WTC11 (cell line): ENCODE measurements around the gene FAM25A. TPM values are rescaled to one million over a fixed set of nuclear protein-coding genes. Genes with fewer than 3 reads are reported as not detected.
"Not testable (repeated sequence)": the region's sequence is repeated elsewhere in the genome, so short reads cannot be mapped to it uniquely, and the experiment has no call there.

ENCODE experiments used
- ATAC-seq: fragments of 200-7000 bp; cut with Tn5 transposase; 2 replicates; pipeline ENCODE4 v1.10.0; 2021; ENCODE audit warnings: mild to moderate bottlenecking, moderate library complexity
- CTCF ChIA-PET: fragments of 300-600 bp; sonication (Branson Sonifier 250); formaldehyde crosslinking; loops from one replicate; lab custom pipeline; 2021; ENCODE audit warnings: antibody characterized with exemption; lab: Charles Lee
- POLR2A ChIA-PET: fragments of 350-600 bp; sonication (Branson Sonifier 250); formaldehyde crosslinking; loops from one replicate; lab custom pipeline; 2021; ENCODE audit warnings: antibody characterized with exemption; lab: Charles Lee
- DNase-seq: peaks from one replicate; pipeline ENCODE4 v3.0.0; 2021; ENCODE audit warnings: low spot score
- H3K27ac Mint-ChIP-seq: 2 replicates; pipeline ENCODE4 v1.8.0; 2021; ENCODE audit warnings: mixed read lengths
- H3K27me3 Mint-ChIP-seq: 2 replicates; pipeline ENCODE4 v1.8.0; 2021; ENCODE audit warnings: low read depth, mild to moderate bottlenecking, moderate library complexity, mixed read lengths
- H3K36me3 Mint-ChIP-seq: 2 replicates; pipeline ENCODE4 v1.8.0; 2021; ENCODE audit warnings: mixed read lengths
- H3K4me1 Mint-ChIP-seq: 2 replicates; pipeline ENCODE4 v1.8.0; 2022; ENCODE audit warnings: mixed read lengths
- H3K4me3 Mint-ChIP-seq: 2 replicates; pipeline ENCODE4 v1.8.0; 2021; ENCODE audit warnings: mild to moderate bottlenecking, moderate library complexity, mixed read lengths
- H3K9me3 Mint-ChIP-seq: 2 replicates; pipeline ENCODE4 v1.8.0; 2021; ENCODE audit warnings: mixed read lengths
- EMX1 ChIP-seq: fragments of 250-450 bp; sonication (Bioruptor Pico); IDR thresholded peaks from 2 replicates; pipeline ENCODE4 v1.8.0; 2021; ENCODE audit warnings: mild to moderate bottlenecking
- IRF2 ChIP-seq: sonication (generic); formaldehyde crosslinking; IDR thresholded peaks from 2 replicates; pipeline ENCODE4 v1.8.0; 2022; ENCODE audit warnings: low read depth, missing genetic modification reagents, borderline replicate concordance
- JAZF1 ChIP-seq: fragments of 250-450 bp; sonication (Bioruptor Pico); IDR thresholded peaks from 2 replicates; pipeline ENCODE4 v1.9.0; 2021; ENCODE audit warnings: moderate library complexity, mild to moderate bottlenecking, inconsistent platforms
- NFE2L1 ChIP-seq: sonication (generic); formaldehyde crosslinking; IDR thresholded peaks from 2 replicates; pipeline ENCODE4 v1.8.1; 2023; ENCODE audit warnings: missing genetic modification reagents
- NR3C1 ChIP-seq: sonication (generic); formaldehyde crosslinking; conservative IDR thresholded peaks from 2 replicates; pipeline ENCODE4 v1.8.1; 2023; ENCODE audit warnings: low read depth, mild to moderate bottlenecking, missing genetic modification reagents
- RORB ChIP-seq: fragments of 250-450 bp; sonication (Bioruptor Pico); IDR thresholded peaks from 2 replicates; pipeline ENCODE4 v1.9.0; 2021; ENCODE audit warnings: mild to moderate bottlenecking
- SP1 ChIP-seq: sonication (generic); formaldehyde crosslinking; conservative IDR thresholded peaks from 2 replicates; pipeline ENCODE4 v1.8.1; 2022; ENCODE audit warnings: missing genetic modification reagents
- TCF7 ChIP-seq: sonication (generic); formaldehyde crosslinking; IDR thresholded peaks from 2 replicates; pipeline ENCODE4 v1.8.0; 2022; ENCODE audit warnings: mild to moderate bottlenecking, low read depth, missing genetic modification reagents, moderate library complexity
- TEAD1 ChIP-seq: sonication (generic); formaldehyde crosslinking; IDR thresholded peaks from 2 replicates; pipeline ENCODE4 v1.8.0; 2022; ENCODE audit warnings: mild to moderate bottlenecking, missing genetic modification reagents
- TEAD4 ChIP-seq: sonication (generic); formaldehyde crosslinking; IDR thresholded peaks from 2 replicates; pipeline ENCODE4 v1.8.0; 2022; ENCODE audit warnings: mild to moderate bottlenecking, missing genetic modification reagents
- ZNF232 ChIP-seq: sonication (generic); formaldehyde crosslinking; IDR thresholded peaks from 2 replicates; pipeline ENCODE4 v1.8.0; 2022; ENCODE audit warnings: mild to moderate bottlenecking, missing genetic modification reagents
- ZNF263 ChIP-seq: sonication (generic); formaldehyde crosslinking; IDR thresholded peaks from 2 replicates; pipeline ENCODE4 v1.8.1; 2022; ENCODE audit warnings: low read depth, mild to moderate bottlenecking, moderate library complexity, missing genetic modification reagents
- ZNF396 ChIP-seq: fragments of 250-450 bp; sonication (Bioruptor Pico); IDR thresholded peaks from 2 replicates; pipeline ENCODE4 v1.8.0; 2021; ENCODE audit warnings: mild to moderate bottlenecking, moderate library complexity, borderline replicate concordance
- ZNF671 ChIP-seq: fragments of 250-450 bp; sonication (Bioruptor Pico); IDR thresholded peaks from 2 replicates; pipeline ENCODE4 v1.8.0; 2021; ENCODE audit warnings: mild to moderate bottlenecking
- total RNA-seq: library from RNA; stranded (reverse); gene quantifications from 3 replicates; pipeline ENCODE4 v1.2.3, GENCODE V29; 2021
- TF ChIP-seq, protein P1 (sequence below): sonication (generic); formaldehyde crosslinking; IDR thresholded peaks from 2 replicates; pipeline ENCODE4 v1.8.0; 2022; ENCODE audit warnings: mild to moderate bottlenecking, missing genetic modification reagents
- TF ChIP-seq, protein P2 (sequence below): sonication (generic); formaldehyde crosslinking; IDR thresholded peaks from 2 replicates; pipeline ENCODE4 v1.8.1; 2022; ENCODE audit warnings: mild to moderate bottlenecking, moderate library complexity, missing genetic modification reagents
- TF ChIP-seq, protein P3 (sequence below): sonication (generic); formaldehyde crosslinking; IDR thresholded peaks from 2 replicates; pipeline ENCODE4 v1.8.1; 2023; ENCODE audit warnings: mild to moderate bottlenecking, missing genetic modification reagents, moderate library complexity
- TF ChIP-seq, protein P4 (sequence below): sonication (generic); formaldehyde crosslinking; IDR thresholded peaks from 2 replicates; pipeline ENCODE4 v1.8.0; 2022; ENCODE audit warnings: mild to moderate bottlenecking, missing genetic modification reagents
- TF ChIP-seq, protein P5 (sequence below): sonication (generic); formaldehyde crosslinking; conservative IDR thresholded peaks from 2 replicates; pipeline ENCODE4 v1.8.1; 2022; ENCODE audit warnings: mild to moderate bottlenecking, missing genetic modification reagents
- TF ChIP-seq, protein P6 (sequence below): sonication (generic); formaldehyde crosslinking; IDR thresholded peaks from 2 replicates; pipeline ENCODE4 v1.8.1; 2023; ENCODE audit warnings: mild to moderate bottlenecking, missing genetic modification reagents
- TF ChIP-seq, protein P7 (sequence below): fragments of 250-450 bp; sonication (Bioruptor Pico); IDR thresholded peaks from 2 replicates; pipeline ENCODE4 v1.9.0; 2021; ENCODE audit warnings: mild to moderate bottlenecking, borderline replicate concordance

Gene FAM25A
- total RNA-seq, 1 experiment from 2014 or later = not detected

DNA sequence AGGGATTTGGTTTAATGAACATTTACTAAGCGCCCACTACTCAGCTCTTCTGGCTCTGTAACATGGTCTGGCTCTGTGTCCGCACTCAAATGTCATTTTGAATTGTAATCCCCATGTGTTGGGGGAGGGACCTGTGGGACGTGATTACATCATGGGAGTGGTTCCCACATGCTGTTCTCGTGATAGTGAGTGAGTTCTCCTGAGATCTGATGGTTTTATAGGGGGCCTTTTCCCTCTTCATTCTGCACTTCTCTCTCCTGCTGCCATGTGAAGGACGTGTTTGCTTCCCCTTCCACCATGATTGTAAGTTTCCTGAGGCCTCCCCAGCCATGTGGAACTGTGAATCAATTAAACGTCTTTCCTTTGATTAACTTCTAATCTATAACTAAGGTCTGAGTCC lies 39.1 kb upstream of the FAM25A start:
- H3K9me3 Mint-ChIP-seq, H3K27ac Mint-ChIP-seq, ATAC-seq, H3K27me3 Mint-ChIP-seq, H3K36me3 Mint-ChIP-seq, H3K4me3 Mint-ChIP-seq, CTCF ChIA-PET, DNase-seq, POLR2A ChIA-PET: not testable (repeated sequence)
- H3K4me1 Mint-ChIP-seq = peaks cover 14% of the 10 kb centered on the region

DNA sequence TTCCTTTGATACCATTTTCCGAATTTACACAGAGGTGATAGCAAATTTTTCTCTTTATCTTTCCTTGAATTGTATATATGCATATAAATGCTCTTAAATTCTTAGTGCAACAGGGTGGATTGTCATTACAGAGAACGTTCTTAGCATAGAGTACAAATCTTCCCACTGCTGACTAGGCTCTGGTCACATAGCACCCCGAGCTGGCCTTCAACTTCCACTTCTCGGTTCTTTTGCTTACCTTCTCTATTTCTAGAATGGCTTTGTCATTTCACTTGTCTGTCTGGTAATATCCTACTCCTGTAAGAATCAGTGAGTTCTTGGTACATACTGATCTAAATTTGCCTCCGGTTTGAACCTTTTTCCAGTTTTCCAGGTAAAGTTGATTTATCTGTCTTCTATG lies 38.4 kb upstream of the FAM25A start:
- ChIA-PET POLR2A (no interaction called here), CTCF (no interaction called here)
- Mint-ChIP-seq H3K4me1 (peaks cover 14% of the 10 kb centered on the region), H3K4me3 (no peak overlapping the region), H3K27me3 (no peaks in the 10 kb centered on the region), H3K9me3 (no peaks in the 10 kb centered on the region), H3K36me3 (no peaks in the 10 kb centered on the region), H3K27ac (no peak overlapping the region)
- ATAC-seq (no peak), DNase-seq (no peak)
- TF ChIP-seq, protein P1, sequence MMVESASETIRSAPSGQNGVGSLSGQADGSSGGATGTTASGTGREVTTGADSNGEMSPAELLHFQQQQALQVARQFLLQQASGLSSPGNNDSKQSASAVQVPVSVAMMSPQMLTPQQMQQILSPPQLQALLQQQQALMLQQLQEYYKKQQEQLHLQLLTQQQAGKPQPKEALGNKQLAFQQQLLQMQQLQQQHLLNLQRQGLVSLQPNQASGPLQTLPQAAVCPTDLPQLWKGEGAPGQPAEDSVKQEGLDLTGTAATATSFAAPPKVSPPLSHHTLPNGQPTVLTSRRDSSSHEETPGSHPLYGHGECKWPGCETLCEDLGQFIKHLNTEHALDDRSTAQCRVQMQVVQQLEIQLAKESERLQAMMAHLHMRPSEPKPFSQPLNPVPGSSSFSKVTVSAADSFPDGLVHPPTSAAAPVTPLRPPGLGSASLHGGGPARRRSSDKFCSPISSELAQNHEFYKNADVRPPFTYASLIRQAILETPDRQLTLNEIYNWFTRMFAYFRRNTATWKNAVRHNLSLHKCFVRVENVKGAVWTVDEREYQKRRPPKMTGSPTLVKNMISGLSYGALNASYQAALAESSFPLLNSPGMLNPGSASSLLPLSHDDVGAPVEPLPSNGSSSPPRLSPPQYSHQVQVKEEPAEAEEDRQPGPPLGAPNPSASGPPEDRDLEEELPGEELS (CRISPR knock-in tag) = no peak
- TF ChIP-seq JAZF1 (CRISPR knock-in tag) = no peak
- TF ChIP-seq, protein P2, sequence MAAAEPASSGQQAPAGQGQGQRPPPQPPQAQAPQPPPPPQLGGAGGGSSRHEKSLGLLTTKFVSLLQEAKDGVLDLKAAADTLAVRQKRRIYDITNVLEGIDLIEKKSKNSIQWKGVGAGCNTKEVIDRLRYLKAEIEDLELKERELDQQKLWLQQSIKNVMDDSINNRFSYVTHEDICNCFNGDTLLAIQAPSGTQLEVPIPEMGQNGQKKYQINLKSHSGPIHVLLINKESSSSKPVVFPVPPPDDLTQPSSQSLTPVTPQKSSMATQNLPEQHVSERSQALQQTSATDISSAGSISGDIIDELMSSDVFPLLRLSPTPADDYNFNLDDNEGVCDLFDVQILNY (CRISPR knock-in tag) = no peak
- no peak for TF ChIP-seq IRF2
- no peak for TF ChIP-seq TEAD1 (CRISPR knock-in tag)
- TF ChIP-seq, protein P3, sequence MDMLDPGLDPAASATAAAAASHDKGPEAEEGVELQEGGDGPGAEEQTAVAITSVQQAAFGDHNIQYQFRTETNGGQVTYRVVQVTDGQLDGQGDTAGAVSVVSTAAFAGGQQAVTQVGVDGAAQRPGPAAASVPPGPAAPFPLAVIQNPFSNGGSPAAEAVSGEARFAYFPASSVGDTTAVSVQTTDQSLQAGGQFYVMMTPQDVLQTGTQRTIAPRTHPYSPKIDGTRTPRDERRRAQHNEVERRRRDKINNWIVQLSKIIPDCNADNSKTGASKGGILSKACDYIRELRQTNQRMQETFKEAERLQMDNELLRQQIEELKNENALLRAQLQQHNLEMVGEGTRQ = no peak
- TF ChIP-seq, protein P4, sequence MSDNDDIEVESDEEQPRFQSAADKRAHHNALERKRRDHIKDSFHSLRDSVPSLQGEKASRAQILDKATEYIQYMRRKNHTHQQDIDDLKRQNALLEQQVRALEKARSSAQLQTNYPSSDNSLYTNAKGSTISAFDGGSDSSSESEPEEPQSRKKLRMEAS (CRISPR knock-in tag) = no peak
- no peak for TF ChIP-seq EMX1 (CRISPR knock-in tag)
- TF ChIP-seq TCF7 = no peak
- TF ChIP-seq, protein P5, sequence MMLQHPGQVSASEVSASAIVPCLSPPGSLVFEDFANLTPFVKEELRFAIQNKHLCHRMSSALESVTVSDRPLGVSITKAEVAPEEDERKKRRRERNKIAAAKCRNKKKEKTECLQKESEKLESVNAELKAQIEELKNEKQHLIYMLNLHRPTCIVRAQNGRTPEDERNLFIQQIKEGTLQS = no peak
- TF ChIP-seq RORB (CRISPR knock-in tag) = no peak
- no peak for TF ChIP-seq ZNF671 (CRISPR knock-in tag)
- TF ChIP-seq TEAD4 (CRISPR knock-in tag) = no peak
- no peak for TF ChIP-seq NR3C1 (CRISPR knock-in tag)

DNA sequence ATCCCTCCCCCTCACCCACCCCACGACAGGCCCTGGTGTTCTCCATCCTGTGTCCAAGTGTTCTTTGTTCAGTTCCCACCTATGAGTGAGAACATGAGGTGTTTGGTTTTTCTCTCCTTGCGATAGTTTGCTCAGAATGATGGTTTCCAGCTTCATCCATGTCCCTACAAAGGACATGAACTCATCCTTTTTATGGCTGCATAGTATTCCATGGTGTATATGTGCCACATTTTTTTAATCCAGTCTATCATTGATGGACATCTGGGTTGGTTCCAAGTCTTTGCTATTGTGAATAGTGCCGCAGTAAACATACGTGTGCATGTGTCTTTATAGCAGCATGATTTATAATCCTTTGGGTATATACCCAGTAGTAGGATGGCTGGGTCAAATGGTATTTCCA lies 35.6 kb upstream of the FAM25A start:
- H3K27me3 Mint-ChIP-seq, ATAC-seq, H3K4me3 Mint-ChIP-seq, POLR2A ChIA-PET, H3K9me3 Mint-ChIP-seq, CTCF ChIA-PET, H3K36me3 Mint-ChIP-seq, H3K27ac Mint-ChIP-seq, DNase-seq: not testable (repeated sequence)
- H3K4me1 Mint-ChIP-seq = peaks cover 29% of the 10 kb centered on the region

DNA sequence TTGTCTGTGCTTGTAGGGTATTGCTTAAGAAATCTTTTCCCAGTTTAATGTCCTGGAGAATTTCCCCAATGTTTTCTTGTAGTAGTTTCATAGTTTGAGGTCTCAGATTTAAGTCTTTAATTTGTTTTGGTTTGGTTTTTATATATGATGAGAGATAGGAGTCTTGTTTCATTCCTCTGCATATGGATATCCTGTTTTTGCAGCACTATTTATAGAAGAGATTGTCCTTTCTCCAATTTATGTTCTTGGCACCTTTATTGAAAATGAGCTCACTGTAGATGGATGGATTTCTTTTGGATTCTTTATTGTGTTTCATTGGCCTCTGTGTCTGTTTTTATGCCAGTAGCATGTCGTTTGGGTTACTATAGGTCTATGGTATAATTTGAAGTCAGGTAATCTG lies 31.6 kb upstream of the FAM25A start:
- H3K36me3 Mint-ChIP-seq = no peaks in the 10 kb centered on the region
- H3K27ac Mint-ChIP-seq = no peak overlapping the region
- H3K4me1 Mint-ChIP-seq = peaks cover 15% of the 10 kb centered on the region
- DNase-seq (no peak), ATAC-seq (no peak)
- no peaks in the 10 kb centered on the region for H3K9me3 Mint-ChIP-seq
- H3K4me3 Mint-ChIP-seq = no peak overlapping the region
- ChIA-PET POLR2A (no interaction called here), CTCF (interaction anchor here (0.6 to 1.8 kb wide), 5 partner anchors 22 to 49 kb away, joined by 3 to 6 read pairs (median 4); no protein-coding TSS in a partner anchor)
- no peaks in the 10 kb centered on the region; the same call in 1 of the 2 replicates for H3K27me3 Mint-ChIP-seq
- no peak for TF ChIP-seq ZNF396 (CRISPR knock-in tag)
- TF ChIP-seq SP1 (CRISPR knock-in tag) = no peak
- no peak for TF ChIP-seq IRF2
- no peak for TF ChIP-seq NFE2L1
- no peak for TF ChIP-seq ZNF232 (CRISPR knock-in tag)
- TF ChIP-seq, protein P6, sequence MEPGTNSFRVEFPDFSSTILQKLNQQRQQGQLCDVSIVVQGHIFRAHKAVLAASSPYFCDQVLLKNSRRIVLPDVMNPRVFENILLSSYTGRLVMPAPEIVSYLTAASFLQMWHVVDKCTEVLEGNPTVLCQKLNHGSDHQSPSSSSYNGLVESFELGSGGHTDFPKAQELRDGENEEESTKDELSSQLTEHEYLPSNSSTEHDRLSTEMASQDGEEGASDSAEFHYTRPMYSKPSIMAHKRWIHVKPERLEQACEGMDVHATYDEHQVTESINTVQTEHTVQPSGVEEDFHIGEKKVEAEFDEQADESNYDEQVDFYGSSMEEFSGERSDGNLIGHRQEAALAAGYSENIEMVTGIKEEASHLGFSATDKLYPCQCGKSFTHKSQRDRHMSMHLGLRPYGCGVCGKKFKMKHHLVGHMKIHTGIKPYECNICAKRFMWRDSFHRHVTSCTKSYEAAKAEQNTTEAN (CRISPR knock-in tag) = no peak
- no peak for TF ChIP-seq ZNF263 (CRISPR knock-in tag)
- TF ChIP-seq, protein P7, sequence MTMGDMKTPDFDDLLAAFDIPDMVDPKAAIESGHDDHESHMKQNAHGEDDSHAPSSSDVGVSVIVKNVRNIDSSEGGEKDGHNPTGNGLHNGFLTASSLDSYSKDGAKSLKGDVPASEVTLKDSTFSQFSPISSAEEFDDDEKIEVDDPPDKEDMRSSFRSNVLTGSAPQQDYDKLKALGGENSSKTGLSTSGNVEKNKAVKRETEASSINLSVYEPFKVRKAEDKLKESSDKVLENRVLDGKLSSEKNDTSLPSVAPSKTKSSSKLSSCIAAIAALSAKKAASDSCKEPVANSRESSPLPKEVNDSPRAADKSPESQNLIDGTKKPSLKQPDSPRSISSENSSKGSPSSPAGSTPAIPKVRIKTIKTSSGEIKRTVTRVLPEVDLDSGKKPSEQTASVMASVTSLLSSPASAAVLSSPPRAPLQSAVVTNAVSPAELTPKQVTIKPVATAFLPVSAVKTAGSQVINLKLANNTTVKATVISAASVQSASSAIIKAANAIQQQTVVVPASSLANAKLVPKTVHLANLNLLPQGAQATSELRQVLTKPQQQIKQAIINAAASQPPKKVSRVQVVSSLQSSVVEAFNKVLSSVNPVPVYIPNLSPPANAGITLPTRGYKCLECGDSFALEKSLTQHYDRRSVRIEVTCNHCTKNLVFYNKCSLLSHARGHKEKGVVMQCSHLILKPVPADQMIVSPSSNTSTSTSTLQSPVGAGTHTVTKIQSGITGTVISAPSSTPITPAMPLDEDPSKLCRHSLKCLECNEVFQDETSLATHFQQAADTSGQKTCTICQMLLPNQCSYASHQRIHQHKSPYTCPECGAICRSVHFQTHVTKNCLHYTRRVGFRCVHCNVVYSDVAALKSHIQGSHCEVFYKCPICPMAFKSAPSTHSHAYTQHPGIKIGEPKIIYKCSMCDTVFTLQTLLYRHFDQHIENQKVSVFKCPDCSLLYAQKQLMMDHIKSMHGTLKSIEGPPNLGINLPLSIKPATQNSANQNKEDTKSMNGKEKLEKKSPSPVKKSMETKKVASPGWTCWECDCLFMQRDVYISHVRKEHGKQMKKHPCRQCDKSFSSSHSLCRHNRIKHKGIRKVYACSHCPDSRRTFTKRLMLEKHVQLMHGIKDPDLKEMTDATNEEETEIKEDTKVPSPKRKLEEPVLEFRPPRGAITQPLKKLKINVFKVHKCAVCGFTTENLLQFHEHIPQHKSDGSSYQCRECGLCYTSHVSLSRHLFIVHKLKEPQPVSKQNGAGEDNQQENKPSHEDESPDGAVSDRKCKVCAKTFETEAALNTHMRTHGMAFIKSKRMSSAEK (CRISPR knock-in tag) = no peak
